ENCODE data around the gene LRFN4. TPM values are rescaled to one million over a fixed set of nuclear protein-coding genes. Genes with fewer than 3 reads are reported as not detected.
A peak's percentile ranks its signal among the peaks of the same experiment; 100 is the strongest.

Gene LRFN4
- total RNA-seq, 1 donor = 33.7 TPM

- peak; percentile 43 to 91 (median 88) for DNase-seq (ENCODE audit: low read depth in 2 of 3, low spot score in 2 of 3)
These were observed 12.1 kb downstream of the LRFN4 start for GRCh38 chr11:66868726-66869566.

GRCh38 chr11:66869567-66869870 is 12.7 kb downstream of the LRFN4 start:
- DNase-seq (ENCODE audit: low read depth in 2 of 3, low spot score in 2 of 3) = no peak

GRCh38 chr11:66870131-66870530 is 13.3 kb downstream of the LRFN4 start:
- no peak for DNase-seq (ENCODE audit: low read depth in 2 of 3, low spot score in 2 of 3)

GRCh38 chr11:66870616-66871520 is 14.0 kb downstream of the LRFN4 start:
- DNase-seq (ENCODE audit: low read depth in 2 of 3, low spot score in 2 of 3) = no peak

GRCh38 chr11:66871521-66871901 is 14.6 kb downstream of the LRFN4 start:
- no peak for DNase-seq (ENCODE audit: low read depth in 2 of 3, low spot score in 2 of 3)

GRCh38 chr11:66874232-66874631 is 17.4 kb downstream of the LRFN4 start:
- DNase-seq (ENCODE audit: low read depth in 2 of 3, low spot score in 2 of 3) = no peak

GRCh38 chr11:66875378-66875777 is 18.5 kb downstream of the LRFN4 start:
- no peak for DNase-seq (ENCODE audit: low read depth in 2 of 3, low spot score in 2 of 3)

- no peak for DNase-seq (ENCODE audit: low read depth in 2 of 3, low spot score in 2 of 3)
These were observed 20.9 kb downstream of the LRFN4 start for GRCh38 chr11:66877588-66878385.

GRCh38 chr11:66878474-66878873 is 21.6 kb downstream of the LRFN4 start:
- DNase-seq (ENCODE audit: low read depth in 2 of 3, low spot score in 2 of 3) = no peak

GRCh38 chr11:66879000-66879399 is 22.1 kb downstream of the LRFN4 start:
- no peak for DNase-seq (ENCODE audit: low read depth in 2 of 3, low spot score in 2 of 3)

GRCh38 chr11:66879583-66879982 is 22.7 kb downstream of the LRFN4 start:
- no peak for DNase-seq (ENCODE audit: low read depth in 2 of 3, low spot score in 2 of 3)

GRCh38 chr11:66879999-66880398 is 23.1 kb downstream of the LRFN4 start:
- no peak for DNase-seq (ENCODE audit: low read depth in 2 of 3, low spot score in 2 of 3)

- peak in 1 of 3 donors; percentile 43 for DNase-seq (ENCODE audit: low read depth in 2 of 3, low spot score in 2 of 3)
These were observed 23.9 kb downstream of the LRFN4 start for GRCh38 chr11:66880496-66881450.

- DNase-seq (ENCODE audit: low read depth in 2 of 3, low spot score in 2 of 3) = no peak
These were observed 24.6 kb downstream of the LRFN4 start for GRCh38 chr11:66881451-66881835.

- DNase-seq (ENCODE audit: low read depth in 2 of 3, low spot score in 2 of 3) = no peak
These were observed 25.1 kb downstream of the LRFN4 start for GRCh38 chr11:66881927-66882452.

- no peak for DNase-seq (ENCODE audit: low read depth in 2 of 3, low spot score in 2 of 3)
These were observed 25.7 kb downstream of the LRFN4 start for GRCh38 chr11:66882561-66883015.

- peak in 2 of 3 donors; percentile 48 to 57 for DNase-seq (ENCODE audit: low read depth in 2 of 3, low spot score in 2 of 3)
These were observed 26.4 kb downstream of the LRFN4 start for GRCh38 chr11:66883016-66883965.

GRCh38 chr11:66884443-66884842 is 27.6 kb downstream of the LRFN4 start:
- no peak for DNase-seq (ENCODE audit: low read depth in 2 of 3, low spot score in 2 of 3)
